Stimulated activated CD4-positive, alpha-beta T cell treated with anti-CD3 and anti-CD28 coated beads, Interleukin-2, amount 100 ng/mL, for 4 hours (primary cell): ENCODE data around the gene OTUD5.
A peak's percentile ranks its signal among the peaks of the same experiment; 100 is the strongest.

ENCODE experiments used
- DNase-seq: peaks from one replicate; pipeline ENCODE4 v3.0.0-alpha.2; 2020; ENCODE audit warnings: low read depth

Gene OTUD5

GRCh38 chrX:48936429-48937053 lies 20.9 kb downstream of the OTUD5 start:
- DNase-seq, result no peak

GRCh38 chrX:48935301-48935670 lies 22.1 kb downstream of the OTUD5 start:
- DNase-seq, result no peak

- no peak for DNase-seq
These were observed 22.7 kb downstream of the OTUD5 start for GRCh38 chrX:48934581-48935300.

- no peak for DNase-seq
These were observed 23.6 kb downstream of the OTUD5 start for GRCh38 chrX:48933757-48934156.

- no peak for DNase-seq
These were observed 29.5 kb downstream of the OTUD5 start for GRCh38 chrX:48927736-48928382.

- no peak for DNase-seq
These were observed 30.3 kb downstream of the OTUD5 start for GRCh38 chrX:48927123-48927522.

- no peak for DNase-seq
These were observed 33.1 kb downstream of the OTUD5 start for GRCh38 chrX:48924270-48924669.

GRCh38 chrX:48923771-48924170 lies 33.6 kb downstream of the OTUD5 start:
- no peak for DNase-seq

GRCh38 chrX:48920718-48921104 lies 36.7 kb downstream of the OTUD5 start:
- no peak for DNase-seq

- no peak for DNase-seq
These were observed 37.3 kb downstream of the OTUD5 start for GRCh38 chrX:48919947-48920717.

GRCh38 chrX:48919360-48919841 lies 38.0 kb downstream of the OTUD5 start:
- no peak for DNase-seq

- peak; percentile 88 for DNase-seq
These were observed 38.6 kb downstream of the OTUD5 start, which contains the start of gene PIM2 for GRCh38 chrX:48918643-48919340. Gene PIM2, minus strand, starts transcription at chrX:48919024. Its CDS starts 190 bp downstream, at chrX:48918834.

GRCh38 chrX:48918301-48918642 lies 39.1 kb downstream of the OTUD5 start:
- no peak for DNase-seq

GRCh38 chrX:48917139-48918001 lies 40.0 kb downstream of the OTUD5 start:
- DNase-seq, result peak; percentile 81

GRCh38 chrX:48914593-48915493 lies 42.6 kb downstream of the OTUD5 start:
- no peak for DNase-seq

GRCh38 chrX:48913605-48914366 lies 43.6 kb downstream of the OTUD5 start:
- no peak for DNase-seq

GRCh38 chrX:48911412-48912182 lies 45.8 kb downstream of the OTUD5 start, which contains the start of gene SLC35A2:
Gene SLC35A2, minus strand, starts transcription at chrX:48911646. Its CDS starts 10 bp downstream, at chrX:48911636.
- peak; percentile 79 for DNase-seq

GRCh38 chrX:48910926-48911411 lies 46.4 kb downstream of the OTUD5 start:
- no peak for DNase-seq
